Panc1 (cell line): ENCODE results near the gene FAM217B. TPM values are rescaled to one million over a fixed set of nuclear protein-coding genes. Genes with fewer than 3 reads are reported as not detected.

Experiments
- ATAC-seq: fragments of 200-7000 bp; cut with Tn5 transposase; 2 replicates; pipeline ENCODE4 v1.9.1; 2020; ENCODE audit warnings: mild to moderate bottlenecking, moderate library complexity
- BruUV-seq: library from RNA; stranded (reverse); fragments of 400-500 nt; replicated peaks from 2 replicates; lab custom pipeline; 2021; lab: Mats Ljungman, UMichigan
- CTCF ChIA-PET: fragments of 300-600 bp; sonication (Branson Sonifier 250); formaldehyde crosslinking; loops from one replicate; lab custom pipeline; 2022; ENCODE audit warnings: antibody characterized with exemption; lab: Charles Lee
- POLR2A ChIA-PET: fragments of 300-600 bp; sonication (Branson Sonifier 250); formaldehyde crosslinking; loops from one replicate; lab custom pipeline; 2022; ENCODE audit warnings: antibody characterized with exemption; lab: Charles Lee
- DNase-seq: peaks from one replicate; pipeline ENCODE4 v3.0.0-alpha.2; 2010; ENCODE audit warnings: low read depth, low spot score
- H3K27ac ChIP-seq: 2 replicates; pipeline ENCODE4 v1.5.1; 2011; ENCODE audit warnings: mild to moderate bottlenecking, low read length, inconsistent platforms
- H3K27me3 ChIP-seq: fragments of 200-500 bp; sonication (Bioruptor generic); 2 replicates; pipeline ENCODE4 v1.6.0; 2014; ENCODE audit warnings: low read length, inconsistent platforms; ENCODE audit not compliant: control insufficient read depth, insufficient read depth
- H3K36me3 ChIP-seq: fragments of 200-500 bp; sonication (Bioruptor generic); 2 replicates; pipeline ENCODE4 v1.5.1; 2014; ENCODE audit warnings: inconsistent platforms, mild to moderate bottlenecking, low read length, moderate library complexity; ENCODE audit not compliant: control insufficient read depth, insufficient read depth
- H3K4me1 ChIP-seq: 2 replicates; pipeline ENCODE4 v1.5.1; 2011; ENCODE audit warnings: inconsistent platforms, mild to moderate bottlenecking, low read length, moderate library complexity; ENCODE audit not compliant: control insufficient read depth, insufficient read depth
- H3K4me3 ChIP-seq, 2 experiments: 2 replicates each; pipeline ENCODE4 v1.5.1; 2011 to 2012; ENCODE audit warnings: low read depth in 2 of 2, low read length in 2 of 2, mild to moderate bottlenecking in 2 of 2, inconsistent platforms in 1 of 2, moderate library complexity in 1 of 2
- H3K9me3 ChIP-seq: fragments of 200-500 bp; sonication (Bioruptor generic); 2 replicates; pipeline ENCODE4 v1.5.1; 2014; ENCODE audit warnings: low read depth, mild to moderate bottlenecking, inconsistent platforms, low read length, moderate library complexity; ENCODE audit not compliant: control insufficient read depth, insufficient read depth
- CTCF ChIP-seq: fragments of 450-650 bp; IDR thresholded peaks from 2 replicates; pipeline ENCODE4 v1.5.1; 2017; ENCODE audit warnings: mild to moderate bottlenecking
- POLR2AphosphoS5 ChIP-seq: IDR thresholded peaks from 2 replicates; pipeline ENCODE4 v1.6.1; 2012; ENCODE audit warnings: mild to moderate bottlenecking, low read depth, low read length, moderate library complexity
- SIN3A ChIP-seq: IDR thresholded peaks from 2 replicates; pipeline ENCODE4 v1.6.1; 2012; ENCODE audit warnings: low read depth, mild to moderate bottlenecking, low read length, moderate library complexity, borderline replicate concordance; ENCODE audit not compliant: insufficient read depth
- TCF7L2 ChIP-seq: IDR thresholded peaks from 2 replicates; pipeline ENCODE4 v1.6.1; 2011; ENCODE audit warnings: mild to moderate bottlenecking, low read depth, low read length, inconsistent platforms
- in situ Hi-C: cut with HindIII; loops from 2 replicates; pipeline ENCODE4 v1.10.0; 2016; ENCODE audit warnings: low sequenced_read_pairs, low pct_unique_long_range_greater_than_20kb
- intact Hi-C: fragments of 100-400 bp; cut with micrococcal nuclease; formaldehyde crosslinking; loops from one replicate; pipeline ENCODE4 v1.10.0; 2022; ENCODE audit not compliant: unreplicated experiment
- total RNA-seq: library from RNA; stranded (reverse); gene quantifications from one replicate; pipeline ENCODE4 v1.2.1, GENCODE V29; 2021; ENCODE audit not compliant: unreplicated experiment
- TF ChIP-seq, protein P1 (sequence below), 2 experiments: IDR thresholded peaks; 2 replicates each; pipeline ENCODE4 v1.6.1; 2011 to 2012; ENCODE audit warnings: low read depth in 2 of 2, control low read depth in 1 of 2, low read length in 1 of 2, mild to moderate bottlenecking in 1 of 2, moderate library complexity in 1 of 2; ENCODE audit not compliant: insufficient read depth in 1 of 2

FAM217B gene
- total RNA-seq, 1 experiment from 2014 or later: 24.4 TPM

DNA sequence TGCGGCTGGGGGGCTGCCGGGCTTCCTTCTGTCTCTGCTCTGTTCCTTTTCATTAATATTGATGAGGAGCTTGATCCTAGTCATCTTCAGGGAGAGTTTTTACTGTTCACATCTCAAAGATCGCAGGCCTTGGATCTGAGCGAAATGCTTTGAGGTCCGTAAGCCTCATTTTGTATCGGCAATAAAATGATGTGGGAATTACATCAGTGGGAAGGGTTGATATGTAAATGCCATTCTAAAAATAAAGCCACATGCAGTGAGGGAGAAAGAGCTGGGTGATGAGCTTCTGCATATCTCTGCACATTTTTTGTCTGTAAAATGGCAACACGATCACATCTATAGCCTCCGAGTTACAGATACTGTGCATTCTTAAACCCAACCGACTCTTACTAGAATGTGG lies 42.9 kb downstream of the FAM217B start:
- H3K27me3 ChIP-seq: no peaks in the 10 kb centered on the region
- H3K4me3 ChIP-seq: no peak overlapping the region
- ATAC-seq (no peak), DNase-seq (no peak)
- no peak for TF ChIP-seq SIN3A
- TF ChIP-seq POLR2AphosphoS5: no peak
- TF ChIP-seq, protein P1, sequence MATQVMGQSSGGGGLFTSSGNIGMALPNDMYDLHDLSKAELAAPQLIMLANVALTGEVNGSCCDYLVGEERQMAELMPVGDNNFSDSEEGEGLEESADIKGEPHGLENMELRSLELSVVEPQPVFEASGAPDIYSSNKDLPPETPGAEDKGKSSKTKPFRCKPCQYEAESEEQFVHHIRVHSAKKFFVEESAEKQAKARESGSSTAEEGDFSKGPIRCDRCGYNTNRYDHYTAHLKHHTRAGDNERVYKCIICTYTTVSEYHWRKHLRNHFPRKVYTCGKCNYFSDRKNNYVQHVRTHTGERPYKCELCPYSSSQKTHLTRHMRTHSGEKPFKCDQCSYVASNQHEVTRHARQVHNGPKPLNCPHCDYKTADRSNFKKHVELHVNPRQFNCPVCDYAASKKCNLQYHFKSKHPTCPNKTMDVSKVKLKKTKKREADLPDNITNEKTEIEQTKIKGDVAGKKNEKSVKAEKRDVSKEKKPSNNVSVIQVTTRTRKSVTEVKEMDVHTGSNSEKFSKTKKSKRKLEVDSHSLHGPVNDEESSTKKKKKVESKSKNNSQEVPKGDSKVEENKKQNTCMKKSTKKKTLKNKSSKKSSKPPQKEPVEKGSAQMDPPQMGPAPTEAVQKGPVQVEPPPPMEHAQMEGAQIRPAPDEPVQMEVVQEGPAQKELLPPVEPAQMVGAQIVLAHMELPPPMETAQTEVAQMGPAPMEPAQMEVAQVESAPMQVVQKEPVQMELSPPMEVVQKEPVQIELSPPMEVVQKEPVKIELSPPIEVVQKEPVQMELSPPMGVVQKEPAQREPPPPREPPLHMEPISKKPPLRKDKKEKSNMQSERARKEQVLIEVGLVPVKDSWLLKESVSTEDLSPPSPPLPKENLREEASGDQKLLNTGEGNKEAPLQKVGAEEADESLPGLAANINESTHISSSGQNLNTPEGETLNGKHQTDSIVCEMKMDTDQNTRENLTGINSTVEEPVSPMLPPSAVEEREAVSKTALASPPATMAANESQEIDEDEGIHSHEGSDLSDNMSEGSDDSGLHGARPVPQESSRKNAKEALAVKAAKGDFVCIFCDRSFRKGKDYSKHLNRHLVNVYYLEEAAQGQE (IDR thresholded peaks at IDR 0.05; ENCODE audit: insufficient read depth in 1 of 2, low read depth in 2 of 2, low read length in 1 of 2): no peak
- TF ChIP-seq TCF7L2: no peak
- no peak for TF ChIP-seq CTCF
- ChIA-PET POLR2A (no interaction called here), CTCF (no interaction called here)
- no peaks in the 10 kb centered on the region for H3K36me3 ChIP-seq
- H3K4me1 ChIP-seq: no peaks in the 10 kb centered on the region
- H3K9me3 ChIP-seq: no peaks in the 10 kb centered on the region
- in situ Hi-C loops (no loop called here), intact Hi-C loops (no loop called here)
- no peak overlapping the region for H3K27ac ChIP-seq
- no TSS peak for BruUV-seq

GRCh38 chr20:59984541-59984940 lies 44.4 kb downstream of the FAM217B start:
- ChIA-PET POLR2A (no interaction called here), CTCF (no interaction called here)
- intact Hi-C loops (no loop called here), in situ Hi-C loops (no loop called here)
- Histone ChIP-seq H3K9me3 (no peaks in the 10 kb centered on the region), H3K4me1 (no peaks in the 10 kb centered on the region), H3K27ac (no peak overlapping the region), H3K4me3 (no peak overlapping the region), H3K27me3 (no peaks in the 10 kb centered on the region), H3K36me3 (no peaks in the 10 kb centered on the region)
- DNase-seq: no peak
- ATAC-seq: no peak
- BruUV-seq: no TSS peak
- TF ChIP-seq, protein P1 (IDR thresholded peaks at IDR 0.05; ENCODE audit: insufficient read depth in 1 of 2, low read depth in 2 of 2, low read length in 1 of 2): no peak
- no peak for TF ChIP-seq SIN3A
- no peak for TF ChIP-seq POLR2AphosphoS5
- no peak for TF ChIP-seq CTCF
- TF ChIP-seq TCF7L2: no peak
